Jurkat, Clone E6-1 (cell line): ENCODE data around the gene DMKN.
A peak's percentile ranks its signal among the peaks of the same experiment; 100 is the strongest.
"Not testable (repeated sequence)": the region's sequence is repeated elsewhere in the genome, so short reads cannot be mapped to it uniquely, and the experiment has no call there.

Experiments
- DNase-seq: peaks from one replicate; pipeline ENCODE4 v3.0.0-alpha.2; 2011; ENCODE audit warnings: low read depth, low spot score
- H3K4me3 ChIP-seq: 2 replicates; pipeline ENCODE4 v1.5.1; 2011; ENCODE audit warnings: mild to moderate bottlenecking, low read length, control low read depth, moderate library complexity

DMKN gene

GRCh38 chr19:35478794-35479677, 34.4 kb downstream of the DMKN start:
- no peak overlapping the region for H3K4me3 ChIP-seq
- no peak for DNase-seq

GRCh38 chr19:35476149-35476548, 37.3 kb downstream of the DMKN start:
- H3K4me3 ChIP-seq: no peak overlapping the region
- no peak for DNase-seq

GRCh38 chr19:35474594-35474993, 38.9 kb downstream of the DMKN start:
- not testable (repeated sequence) for DNase-seq, H3K4me3 ChIP-seq

GRCh38 chr19:35474104-35474503, 39.3 kb downstream of the DMKN start:
- H3K4me3 ChIP-seq: no peak overlapping the region
- no peak for DNase-seq

GRCh38 chr19:35471946-35472345, 41.5 kb downstream of the DMKN start:
- DNase-seq: no peak
- no peak overlapping the region for H3K4me3 ChIP-seq

- not testable (repeated sequence) for DNase-seq, H3K4me3 ChIP-seq
Observed at GRCh38 chr19:35471075-35471474, 42.4 kb downstream of the DMKN start.

- no peak overlapping the region for H3K4me3 ChIP-seq
- no peak for DNase-seq
Observed at GRCh38 chr19:35470128-35470527, 43.3 kb downstream of the DMKN start.

- peak; percentile 46 for DNase-seq
- no peak overlapping the region for H3K4me3 ChIP-seq
Observed at GRCh38 chr19:35468637-35469036, 44.8 kb downstream of the DMKN start.

GRCh38 chr19:35466259-35466658, 47.2 kb downstream of the DMKN start:
- DNase-seq: no peak
- no peak overlapping the region for H3K4me3 ChIP-seq

- DNase-seq, H3K4me3 ChIP-seq: not testable (repeated sequence)
Observed at GRCh38 chr19:35462956-35463355, 50.5 kb downstream of the DMKN start.

- DNase-seq: peak; percentile 95
- H3K4me3 ChIP-seq: peak overlapping the region; percentile 37
Observed at GRCh38 chr19:35462476-35462953, 50.9 kb downstream of the DMKN start.

- H3K4me3 ChIP-seq, DNase-seq: not testable (repeated sequence)
Observed at GRCh38 chr19:35461788-35462187, 51.7 kb downstream of the DMKN start.

GRCh38 chr19:35461060-35461459, 52.4 kb downstream of the DMKN start:
- no peak for DNase-seq
- no peak overlapping the region for H3K4me3 ChIP-seq

- H3K4me3 ChIP-seq: no peak overlapping the region
- DNase-seq: no peak
Observed at GRCh38 chr19:35460608-35461007, 52.8 kb downstream of the DMKN start.

- DNase-seq: no peak
- H3K4me3 ChIP-seq: no peak overlapping the region
Observed at GRCh38 chr19:35459414-35460082, 53.9 kb downstream of the DMKN start.

GRCh38 chr19:35458731-35459391, 54.6 kb downstream of the DMKN start:
- H3K4me3 ChIP-seq: no peak overlapping the region
- DNase-seq: no peak

- H3K4me3 ChIP-seq: no peak overlapping the region
- no peak for DNase-seq
Observed at GRCh38 chr19:35458192-35458591, 55.3 kb downstream of the DMKN start.

- no peak for DNase-seq
- H3K4me3 ChIP-seq: no peak overlapping the region
Observed at GRCh38 chr19:35457173-35457572, 56.3 kb downstream of the DMKN start.

- no peak overlapping the region for H3K4me3 ChIP-seq
Observed at GRCh38 chr19:35455616-35456201, 57.7 kb downstream of the DMKN start.

More at GRCh38 chr19:35455616-35456201, 57.7 kb downstream of the DMKN start:
- no peak for DNase-seq
